A549 (cell line): ENCODE results near the gene CRYBB3.

Source experiments
- KDM1A ChIP-seq: fragments of 200-600 bp; sonication (generic); IDR thresholded peaks from 2 replicates; pipeline ENCODE4 v1.6.1; 2016; ENCODE audit warnings: low read depth, mild to moderate bottlenecking
- POLR2A ChIP-seq: IDR thresholded peaks from 2 replicates; pipeline ENCODE4 v1.6.1; 2012; ENCODE audit warnings: mild to moderate bottlenecking, low read length
- TF ChIP-seq, protein P1 (sequence below): fragments of 450-650 bp; IDR thresholded peaks from 2 replicates; pipeline ENCODE4 v1.6.1; 2014; ENCODE audit warnings: antibody characterized with exemption
- TF ChIP-seq, protein P2 (sequence below): fragments of >200 bp; sonication (Bioruptor Twin); formaldehyde crosslinking; IDR thresholded peaks from 3 replicates; pipeline ENCODE4 v1.5.1; 2016

DNA sequence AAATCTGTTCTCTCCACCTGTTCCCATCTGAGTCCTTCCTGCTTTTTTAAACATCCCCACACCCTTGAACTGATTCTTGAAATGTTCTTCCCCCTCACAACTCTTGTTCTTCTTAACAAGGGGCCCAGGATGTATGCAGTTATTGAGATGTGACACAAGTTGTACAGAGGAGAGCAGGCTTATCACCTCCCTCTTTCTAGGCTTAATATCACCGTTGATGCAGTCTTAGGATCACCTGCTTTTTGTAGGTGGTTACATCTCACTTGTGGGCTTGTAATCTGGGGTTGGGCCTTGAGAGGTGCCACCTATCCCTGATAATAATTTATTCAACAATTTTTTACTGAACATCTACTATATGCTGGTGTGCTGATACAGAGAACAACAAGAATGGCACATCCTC lies 6.2 kb downstream of the CRYBB3 start:
- TF ChIP-seq POLR2A (no peak), KDM1A (no peak)
- TF ChIP-seq, protein P1, sequence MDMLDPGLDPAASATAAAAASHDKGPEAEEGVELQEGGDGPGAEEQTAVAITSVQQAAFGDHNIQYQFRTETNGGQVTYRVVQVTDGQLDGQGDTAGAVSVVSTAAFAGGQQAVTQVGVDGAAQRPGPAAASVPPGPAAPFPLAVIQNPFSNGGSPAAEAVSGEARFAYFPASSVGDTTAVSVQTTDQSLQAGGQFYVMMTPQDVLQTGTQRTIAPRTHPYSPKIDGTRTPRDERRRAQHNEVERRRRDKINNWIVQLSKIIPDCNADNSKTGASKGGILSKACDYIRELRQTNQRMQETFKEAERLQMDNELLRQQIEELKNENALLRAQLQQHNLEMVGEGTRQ = no peak
- TF ChIP-seq, protein P2, sequence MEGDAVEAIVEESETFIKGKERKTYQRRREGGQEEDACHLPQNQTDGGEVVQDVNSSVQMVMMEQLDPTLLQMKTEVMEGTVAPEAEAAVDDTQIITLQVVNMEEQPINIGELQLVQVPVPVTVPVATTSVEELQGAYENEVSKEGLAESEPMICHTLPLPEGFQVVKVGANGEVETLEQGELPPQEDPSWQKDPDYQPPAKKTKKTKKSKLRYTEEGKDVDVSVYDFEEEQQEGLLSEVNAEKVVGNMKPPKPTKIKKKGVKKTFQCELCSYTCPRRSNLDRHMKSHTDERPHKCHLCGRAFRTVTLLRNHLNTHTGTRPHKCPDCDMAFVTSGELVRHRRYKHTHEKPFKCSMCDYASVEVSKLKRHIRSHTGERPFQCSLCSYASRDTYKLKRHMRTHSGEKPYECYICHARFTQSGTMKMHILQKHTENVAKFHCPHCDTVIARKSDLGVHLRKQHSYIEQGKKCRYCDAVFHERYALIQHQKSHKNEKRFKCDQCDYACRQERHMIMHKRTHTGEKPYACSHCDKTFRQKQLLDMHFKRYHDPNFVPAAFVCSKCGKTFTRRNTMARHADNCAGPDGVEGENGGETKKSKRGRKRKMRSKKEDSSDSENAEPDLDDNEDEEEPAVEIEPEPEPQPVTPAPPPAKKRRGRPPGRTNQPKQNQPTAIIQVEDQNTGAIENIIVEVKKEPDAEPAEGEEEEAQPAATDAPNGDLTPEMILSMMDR = no peak
